Body of pancreas (tissue), 4 donors: ENCODE measurements around the gene ARHGEF28.

Experiments
- CTCF ChIP-seq, 7 experiments: fragments of 450-650 bp in 4 of 7; fragments of 200-600 bp in 3 of 7; sonication (generic) in 3 of 7; IDR thresholded peaks; one replicate each; pipeline ENCODE4 v1.5.1; 2016 to 2019; ENCODE audit warnings: antibody characterized with exemption in 7 of 7
- POLR2A ChIP-seq, 3 donors: fragments of 450-650 bp; IDR thresholded peaks; one replicate each; pipeline ENCODE4 v1.6.1; 2016; ENCODE audit warnings: antibody characterized with exemption in 3 of 3, mild to moderate bottlenecking in 2 of 3

- TF ChIP-seq CTCF (IDR thresholded peaks at IDR 0.05) = no peak
- no peak for TF ChIP-seq POLR2A (IDR thresholded peaks at IDR 0.05)
These were observed 19.7 kb upstream of the ARHGEF28 start for GRCh38 chr5:73606206-73606753.
